Occipital lobe (tissue), 2 donors: ENCODE measurements around the gene FBXW4. TPM values are rescaled to one million over a fixed set of nuclear protein-coding genes. Genes with fewer than 3 reads are reported as not detected.
A peak's percentile ranks its signal among the peaks of the same experiment; 100 is the strongest.

ENCODE experiments used
- DNase-seq: peaks from one replicate; lab custom pipeline; 2025; lab: John Stamatoyannopoulos, UW
- total RNA-seq: library from RNA; depleted of rRNA; stranded (reverse); fragments of >200 nt; gene quantifications from one replicate; pipeline ENCODE4 v1.2.3, GENCODE V29; 2014

FBXW4 gene, protein sequence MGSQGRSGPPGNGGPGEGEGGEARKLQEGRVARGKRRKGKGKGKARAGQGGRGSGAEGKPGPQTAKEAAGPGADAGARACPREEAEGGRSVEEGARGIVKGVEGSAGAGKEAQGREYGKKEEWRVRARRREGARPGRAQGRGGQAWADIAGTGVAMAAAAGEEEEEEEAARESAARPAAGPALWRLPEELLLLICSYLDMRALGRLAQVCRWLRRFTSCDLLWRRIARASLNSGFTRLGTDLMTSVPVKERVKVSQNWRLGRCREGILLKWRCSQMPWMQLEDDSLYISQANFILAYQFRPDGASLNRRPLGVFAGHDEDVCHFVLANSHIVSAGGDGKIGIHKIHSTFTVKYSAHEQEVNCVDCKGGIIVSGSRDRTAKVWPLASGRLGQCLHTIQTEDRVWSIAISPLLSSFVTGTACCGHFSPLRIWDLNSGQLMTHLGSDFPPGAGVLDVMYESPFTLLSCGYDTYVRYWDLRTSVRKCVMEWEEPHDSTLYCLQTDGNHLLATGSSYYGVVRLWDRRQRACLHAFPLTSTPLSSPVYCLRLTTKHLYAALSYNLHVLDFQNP
- total RNA-seq: 68.3 TPM

DNA sequence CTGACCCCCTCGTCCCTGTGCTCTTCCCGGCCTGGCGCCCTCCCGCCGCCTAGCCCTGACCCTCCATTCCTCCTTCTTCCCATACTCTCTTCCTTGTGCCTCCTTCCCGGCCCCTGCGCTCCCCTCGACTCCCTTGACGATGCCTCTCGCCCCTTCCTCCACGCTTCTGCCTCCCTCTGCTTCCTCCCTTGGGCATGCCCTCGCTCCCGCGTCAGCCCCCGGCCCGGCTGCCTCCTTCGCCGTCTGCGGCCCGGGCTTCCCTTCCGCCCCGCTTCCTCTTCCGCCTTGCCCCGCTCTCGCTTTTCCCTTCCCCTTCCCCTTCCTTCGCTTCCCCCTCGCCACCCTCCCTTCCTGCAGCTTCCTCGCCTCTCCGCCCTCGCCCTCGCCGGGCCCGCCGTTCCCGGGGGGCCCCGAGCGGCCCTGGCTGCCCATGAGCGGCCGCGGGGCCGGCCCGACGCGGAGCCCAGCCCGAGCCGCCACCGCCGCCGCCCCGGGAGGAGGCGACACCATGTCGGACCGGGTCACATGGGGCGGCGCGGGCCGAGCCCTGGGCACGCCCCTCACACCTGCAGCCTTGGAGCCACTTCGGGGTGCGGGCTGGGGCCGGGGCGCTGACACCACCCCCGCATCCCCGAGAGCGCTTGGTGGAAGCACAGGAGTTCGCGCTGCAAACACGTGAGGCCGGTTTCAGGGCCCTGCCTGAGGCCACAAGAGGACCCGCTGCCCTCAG, at the start of gene FBXW4:
Gene FBXW4, minus strand, starts transcription at position 497 of the 730 bp plus-strand sequence. Its CDS starts 65 bp downstream, at position 432.
- DNase-seq: peak; percentile 29

DNA sequence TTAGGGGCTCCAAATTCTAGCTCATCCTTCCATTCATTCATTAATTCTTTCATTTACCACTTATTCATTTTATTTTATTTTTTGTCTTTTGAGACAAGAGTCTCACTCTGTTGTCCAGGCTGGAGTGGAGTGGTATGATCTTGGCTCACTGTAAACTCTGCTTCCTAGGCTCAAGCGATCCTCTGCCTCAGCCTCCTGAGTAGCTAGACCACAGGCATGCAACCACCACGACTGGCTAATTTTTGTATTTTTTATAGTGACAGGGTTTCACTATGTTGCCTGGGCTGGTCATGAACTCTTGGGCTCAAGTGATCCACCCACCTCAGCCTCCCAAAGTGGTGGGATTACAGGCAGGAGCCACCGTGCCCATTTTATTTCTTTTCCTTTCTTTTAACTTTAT, 49.3 kb upstream of the FBXW4 start:
- no peak for DNase-seq

DNA sequence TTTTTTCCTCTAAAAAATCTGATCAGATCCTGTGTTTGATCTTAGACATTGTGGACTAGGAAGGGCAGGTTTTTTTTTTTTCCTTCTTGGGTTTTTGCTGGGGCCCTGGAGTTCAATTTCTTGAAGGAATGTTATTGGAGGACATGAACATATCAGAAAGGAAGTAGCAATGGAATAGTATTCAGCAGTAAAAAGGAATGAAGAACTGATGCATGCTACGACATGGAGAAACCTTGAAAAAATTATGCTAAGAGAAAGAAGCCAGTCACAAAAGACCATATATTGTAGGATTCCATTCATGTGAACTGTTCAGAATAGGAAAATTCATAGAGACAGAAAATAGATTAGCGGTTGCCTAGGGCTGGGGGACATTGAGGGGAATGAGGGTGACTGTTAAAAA, 47.0 kb upstream of the FBXW4 start:
- no peak for DNase-seq

DNA sequence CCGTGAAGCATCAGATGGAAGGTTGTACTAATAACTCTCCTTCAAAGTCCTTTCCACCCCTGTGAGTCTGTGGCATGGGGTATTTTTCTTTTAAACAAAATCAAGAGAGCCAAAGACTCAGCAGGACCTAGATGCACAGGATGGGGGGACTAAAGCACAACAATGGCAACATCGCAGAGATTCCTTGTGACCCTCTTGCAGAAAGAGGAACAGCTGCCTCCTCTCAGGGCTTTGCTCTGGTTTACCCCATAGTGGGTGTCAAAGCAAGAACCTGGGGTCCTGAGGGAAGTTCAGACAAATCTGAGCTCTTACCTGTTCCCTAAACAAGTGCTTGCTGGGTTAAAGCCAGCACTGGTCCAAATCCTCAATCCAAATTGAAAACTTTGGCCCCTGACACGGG, 41.7 kb upstream of the FBXW4 start:
- DNase-seq: no peak

DNA sequence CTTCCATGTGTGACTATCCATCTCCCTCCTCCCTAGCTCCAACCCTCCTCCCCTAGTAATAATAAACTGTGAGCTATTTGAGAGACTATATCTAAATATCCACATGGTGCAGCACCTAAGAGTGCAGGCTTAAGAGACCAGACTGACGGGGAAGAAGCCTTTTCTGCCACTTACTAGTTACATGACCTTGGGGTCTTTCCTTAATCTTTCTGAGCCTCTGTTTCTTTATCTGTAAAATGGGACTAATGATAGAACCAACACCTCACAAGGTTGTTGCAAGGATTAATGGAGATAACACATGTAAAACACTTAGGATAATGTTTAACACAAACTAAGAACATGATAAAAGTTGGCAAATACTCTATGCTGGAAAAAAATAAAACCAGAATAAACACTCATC, 37.1 kb upstream of the FBXW4 start:
- DNase-seq: no peak

DNA sequence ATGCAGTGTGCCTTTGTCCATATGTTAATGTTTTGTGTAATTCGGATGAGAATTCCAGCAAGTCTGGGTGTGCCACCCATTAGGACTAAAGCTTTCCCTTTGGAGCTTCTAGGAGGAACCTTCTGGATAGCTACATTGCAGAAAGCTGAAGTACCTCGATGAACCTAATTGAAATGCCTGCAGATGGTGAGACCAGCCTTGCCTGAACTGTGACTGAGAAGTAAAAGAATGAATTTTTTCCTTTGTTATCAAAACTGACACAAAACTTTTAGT, 31.1 kb upstream of the FBXW4 start:
- DNase-seq: no peak

DNA sequence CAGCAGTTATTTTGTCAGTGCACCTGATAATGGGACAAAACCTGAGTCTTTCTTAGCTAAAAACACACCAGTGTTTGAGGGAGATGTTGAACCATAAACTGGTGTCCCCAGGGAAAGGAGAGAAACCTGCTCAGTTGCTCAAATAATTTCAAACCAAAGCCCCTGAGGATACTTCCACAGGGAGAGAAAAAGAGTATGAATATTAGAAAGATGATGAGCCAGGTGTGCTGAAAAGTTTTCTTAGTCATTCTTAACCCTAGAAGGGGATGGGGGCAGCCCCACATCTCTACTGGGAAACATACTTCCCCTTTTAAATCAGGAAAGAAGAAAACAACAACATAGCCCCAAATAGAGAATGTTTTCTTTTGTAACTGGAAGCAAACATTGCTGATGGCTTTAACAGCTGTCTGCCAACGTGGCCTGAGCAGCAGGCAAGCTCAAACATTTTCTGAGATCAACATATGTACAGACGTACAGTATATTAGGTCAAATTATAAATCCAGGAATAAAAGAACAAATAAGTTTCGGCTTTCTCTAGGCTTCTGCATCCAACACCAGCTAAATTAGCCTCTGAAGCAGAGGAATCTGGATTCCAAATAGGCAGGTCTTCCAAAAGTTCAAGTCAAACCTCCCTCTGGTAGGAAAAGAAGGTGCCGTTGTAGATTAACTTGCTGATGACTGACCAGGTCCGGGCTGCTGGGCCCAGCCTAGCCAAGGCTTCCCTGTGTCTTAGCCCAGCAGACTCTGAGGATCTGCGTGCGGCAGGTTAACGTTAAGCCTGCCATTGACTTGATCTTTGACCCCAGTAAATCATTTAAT, 30.5 kb upstream of the FBXW4 start:
- no peak for DNase-seq

DNA sequence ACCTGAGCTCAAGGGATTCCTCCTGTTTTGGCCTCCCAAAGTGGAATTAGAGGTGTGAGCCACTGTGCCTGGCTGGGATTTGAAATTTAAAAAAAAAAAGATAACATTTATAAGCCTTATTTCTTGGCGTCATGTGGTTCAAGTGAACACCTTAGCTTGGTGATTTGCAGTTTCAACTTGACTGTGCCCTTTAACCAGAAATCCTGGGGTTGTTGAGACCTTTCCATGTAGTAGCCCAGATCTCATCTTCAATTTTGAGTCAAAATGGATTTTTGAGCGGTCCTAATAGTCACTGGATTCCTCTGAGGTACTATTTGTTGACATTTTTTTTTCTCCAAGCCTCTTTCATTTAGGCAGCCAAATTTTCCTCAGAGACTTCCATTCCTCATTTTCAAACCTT, 29.5 kb upstream of the FBXW4 start:
- DNase-seq: no peak

DNA sequence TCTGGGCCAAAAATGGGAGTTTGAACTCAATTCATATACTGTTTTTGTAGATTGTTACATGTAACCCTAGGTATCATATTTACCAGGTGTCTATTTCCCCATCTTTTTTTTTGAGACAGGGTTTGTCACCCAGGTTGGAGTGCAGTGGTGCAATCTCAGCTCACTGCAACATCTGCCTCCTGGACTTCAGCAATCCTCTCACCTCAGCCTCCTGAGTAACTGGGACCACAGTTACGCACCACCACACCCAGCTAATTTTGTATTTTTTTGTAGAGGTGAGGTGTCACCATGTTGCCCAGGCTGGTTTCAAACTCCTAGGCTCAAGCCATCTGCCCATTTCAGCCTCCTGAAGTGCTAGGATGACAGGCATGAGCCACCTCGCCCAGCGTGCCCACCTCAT, 28.2 kb upstream of the FBXW4 start:
- no peak for DNase-seq

DNA sequence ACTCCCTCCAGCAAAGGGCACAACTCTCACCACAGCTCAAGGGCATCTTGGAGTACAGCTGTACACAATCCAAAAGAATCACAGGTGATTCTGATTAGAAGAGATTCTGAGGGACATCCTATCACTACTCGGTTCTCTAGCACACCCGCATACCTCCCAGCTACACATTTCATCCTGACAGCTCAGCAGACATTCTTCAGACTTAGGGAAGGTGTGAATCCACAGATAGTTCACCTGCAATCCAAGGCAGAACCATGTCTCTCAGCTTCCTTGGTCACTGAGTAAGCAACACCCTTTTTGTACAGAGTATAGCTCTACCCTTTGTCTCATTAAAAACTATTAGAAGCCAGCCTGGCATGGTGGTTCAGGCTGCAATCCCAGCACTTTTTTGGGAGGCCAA, 26.8 kb upstream of the FBXW4 start:
- DNase-seq: no peak

DNA sequence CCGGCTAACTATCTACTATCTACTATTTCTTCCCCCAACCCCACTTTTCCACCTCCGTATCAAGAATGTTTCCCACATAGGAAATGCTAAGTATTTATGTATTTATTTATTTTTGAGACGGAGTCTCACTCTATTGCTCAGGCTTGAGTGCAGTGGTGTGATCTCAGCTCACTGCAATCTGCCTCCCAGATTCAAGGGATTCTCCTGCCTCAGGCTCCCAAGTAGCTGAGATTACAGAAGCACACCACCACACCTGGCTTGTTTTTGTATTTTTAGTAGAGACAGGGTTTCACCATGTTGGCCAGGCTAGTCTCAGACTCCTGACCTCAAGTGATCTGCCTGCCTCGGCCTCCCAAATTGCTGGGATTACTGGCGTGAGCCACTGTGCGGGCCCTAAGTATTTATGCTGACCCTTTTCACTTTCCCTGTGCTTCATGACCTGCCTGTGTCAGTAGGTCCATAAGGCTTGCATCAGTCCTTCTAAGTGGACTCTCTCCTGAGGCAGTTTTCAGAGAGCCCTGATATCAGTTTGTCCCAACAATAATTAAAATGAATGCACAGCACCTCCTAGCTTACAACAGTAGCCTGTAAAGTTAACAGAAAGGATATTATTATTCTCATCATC, 25.7 kb upstream of the FBXW4 start:
- no peak for DNase-seq

DNA sequence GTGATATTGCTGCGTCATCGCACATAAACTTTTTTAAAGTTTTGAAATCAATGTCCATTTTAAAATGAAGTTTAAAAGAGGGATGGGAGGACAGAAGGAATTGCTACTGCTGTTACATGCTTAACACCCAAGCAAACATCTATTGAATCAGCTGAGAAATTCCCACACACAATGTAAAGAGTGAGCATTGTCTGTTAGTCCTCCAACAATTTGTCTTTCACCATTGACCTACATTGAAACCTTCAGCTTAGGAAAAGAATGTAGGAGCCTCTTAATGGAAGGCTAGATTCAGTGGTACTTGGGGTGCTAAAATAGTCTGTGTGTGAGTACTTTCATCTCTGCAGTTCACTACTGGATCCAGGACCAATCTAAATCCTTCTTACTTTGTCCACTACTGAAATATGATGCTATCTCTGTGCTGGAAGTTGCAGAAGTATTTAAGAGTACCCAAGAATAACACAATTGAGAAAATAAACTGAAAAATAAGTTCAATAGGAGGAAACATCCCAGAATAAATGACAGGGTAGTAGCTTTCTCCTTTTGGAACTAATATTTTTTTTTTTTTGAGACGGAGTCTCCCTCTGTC, 23.8 kb upstream of the FBXW4 start:
- DNase-seq: no peak

DNA sequence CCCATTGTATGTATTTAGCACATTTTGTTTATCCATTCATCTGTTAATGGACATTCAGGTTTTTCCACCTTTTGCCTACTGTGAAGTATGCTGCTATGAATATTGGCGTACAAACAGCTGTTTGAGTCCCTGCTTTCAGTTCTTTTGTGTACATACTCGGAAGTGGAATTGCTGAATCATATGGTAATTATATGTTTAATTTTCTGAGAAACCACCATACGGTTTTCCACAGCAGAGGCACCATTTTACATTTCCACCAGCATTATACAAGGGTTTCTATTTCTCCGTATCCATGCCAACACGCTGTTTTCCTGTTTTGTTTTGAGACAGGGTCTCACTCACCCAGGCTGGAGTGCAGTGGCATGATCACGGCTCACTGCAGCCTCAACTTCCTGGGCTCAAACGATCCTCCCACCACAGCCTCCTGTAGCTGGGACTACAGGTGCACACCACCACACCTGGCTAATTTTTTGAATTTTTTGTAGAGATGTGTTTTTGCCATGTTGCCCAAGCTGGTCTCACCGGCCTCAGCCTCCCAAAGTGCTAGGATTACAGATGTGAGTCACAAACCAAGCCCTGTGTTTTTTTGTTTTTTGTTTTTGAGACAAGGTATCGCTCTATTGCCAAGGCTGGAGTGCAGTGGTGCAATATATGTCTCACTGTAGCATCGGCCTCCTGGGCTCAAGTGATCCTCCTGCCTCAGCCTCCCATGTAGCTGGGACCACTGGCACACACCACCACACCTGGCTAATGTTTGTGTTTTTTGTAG, 22.1 kb upstream of the FBXW4 start:
- no peak for DNase-seq

DNA sequence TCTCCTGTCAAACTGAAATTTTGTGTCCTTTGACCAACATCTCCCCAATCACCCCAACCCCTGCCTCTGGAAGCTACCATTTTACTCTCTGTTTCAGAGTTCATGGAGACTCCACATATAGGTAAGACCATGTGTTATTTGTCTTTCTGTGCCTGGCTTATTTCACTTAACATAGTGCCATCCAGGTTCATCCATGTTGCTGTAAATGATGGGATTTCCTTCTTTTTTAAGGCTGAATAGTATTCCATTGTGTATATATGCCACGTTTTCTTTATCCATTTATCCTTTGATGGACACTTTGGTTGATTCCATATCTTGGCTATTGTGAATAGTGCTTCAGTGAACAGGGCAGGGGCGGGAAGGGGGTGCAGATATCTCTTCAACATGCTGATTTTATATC, 18.0 kb upstream of the FBXW4 start:
- DNase-seq: no peak

DNA sequence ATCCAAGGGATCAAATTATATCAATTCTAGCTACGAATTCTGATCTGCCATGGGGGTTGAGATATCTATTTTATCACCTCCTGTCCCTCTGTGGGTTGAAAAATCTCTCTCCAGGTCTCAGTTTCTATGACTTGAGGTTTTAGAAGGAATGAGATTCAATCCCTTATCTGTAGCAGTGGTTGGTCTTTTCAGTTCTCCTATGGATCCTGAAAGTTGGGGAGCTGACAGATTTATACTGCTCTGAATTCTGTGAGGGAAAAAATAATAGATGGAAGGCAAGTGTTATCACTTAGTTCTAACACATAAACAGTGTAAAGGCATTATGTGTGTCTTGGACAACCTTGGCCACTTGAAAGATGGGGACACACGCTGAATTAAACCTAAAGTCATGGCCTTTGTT, 15.8 kb upstream of the FBXW4 start:
- DNase-seq: no peak

DNA sequence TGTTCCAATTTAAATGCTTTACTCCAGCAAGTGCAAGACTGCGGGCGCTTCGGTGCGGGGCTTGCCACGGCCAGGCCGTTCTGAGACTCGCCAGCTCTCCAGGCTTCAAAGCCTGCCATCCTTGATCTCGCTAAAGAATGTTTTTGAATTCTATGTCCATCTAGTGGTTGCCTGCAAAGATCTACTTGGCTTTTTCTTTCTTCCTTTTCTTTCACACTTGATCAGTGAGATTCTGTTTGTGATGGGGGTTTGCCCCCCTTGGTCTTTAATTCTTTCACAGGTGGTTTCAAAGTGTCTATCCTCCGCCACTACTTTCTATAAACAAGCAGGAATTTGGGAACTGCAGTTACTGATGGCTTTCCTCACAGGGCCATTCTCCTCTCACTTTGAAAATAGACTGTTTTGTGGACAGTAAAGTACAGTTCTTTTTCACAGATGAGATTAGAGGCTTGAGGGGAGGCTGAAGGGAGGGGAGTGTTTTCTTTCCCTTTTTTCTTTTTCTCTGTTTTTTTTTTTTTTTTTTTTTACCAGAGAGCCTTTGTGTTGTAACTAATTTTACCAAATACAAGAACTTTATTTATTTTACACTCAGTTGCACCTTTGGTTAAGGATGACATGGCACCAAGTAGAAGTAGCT, 15.2 kb upstream of the FBXW4 start:
- DNase-seq: no peak

DNA sequence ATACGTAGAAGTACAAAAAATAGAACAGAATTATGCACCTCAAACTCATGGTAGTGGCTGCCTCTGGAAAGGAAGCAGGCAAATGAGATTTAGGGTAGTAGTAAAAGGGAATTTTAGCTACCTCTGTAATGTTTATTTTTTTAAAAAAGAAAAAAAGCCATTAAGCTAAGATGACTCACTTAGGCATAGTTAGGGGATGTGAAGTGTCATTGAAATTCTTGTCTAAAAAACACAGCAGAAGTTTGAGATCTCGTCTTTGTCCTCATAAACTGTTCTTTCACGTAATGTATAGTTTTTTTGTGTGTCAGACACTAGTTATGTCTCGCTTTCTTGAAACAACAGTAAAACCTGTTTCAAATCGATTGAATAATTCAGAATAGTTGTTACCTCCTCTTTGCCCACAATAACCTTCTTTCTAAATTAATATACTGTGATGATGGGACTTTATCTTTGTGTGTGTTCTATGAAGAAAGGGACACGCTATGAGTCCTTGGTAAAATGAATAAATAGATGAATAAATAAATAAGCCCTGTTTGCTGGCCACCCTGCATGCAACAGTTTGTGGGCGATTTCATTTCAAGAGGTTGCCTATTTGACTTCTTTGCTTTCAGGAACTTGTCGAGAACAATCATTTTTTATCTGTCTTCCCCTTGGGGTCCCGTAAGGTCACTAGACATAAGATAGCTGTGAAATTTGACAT, 14.5 kb upstream of the FBXW4 start:
- DNase-seq: no peak

DNA sequence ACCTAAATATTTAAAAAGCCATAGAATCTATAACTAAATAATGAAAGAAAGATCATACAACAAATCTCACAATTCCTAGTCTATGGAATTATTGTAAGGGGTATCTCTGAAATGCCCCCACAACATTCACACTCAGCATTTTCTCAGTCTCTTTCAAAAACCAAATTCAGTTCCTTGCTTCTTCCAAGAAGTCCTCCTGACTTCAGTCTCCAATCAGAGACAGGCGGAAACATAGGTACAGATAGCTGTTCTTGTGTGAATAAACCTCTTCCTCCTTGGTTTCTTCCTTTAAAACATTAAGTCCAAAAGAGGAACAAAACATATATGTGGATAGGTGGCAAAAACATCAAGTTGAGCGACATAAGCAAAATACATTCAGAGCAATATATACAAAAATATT, 13.9 kb upstream of the FBXW4 start:
- no peak for DNase-seq

DNA sequence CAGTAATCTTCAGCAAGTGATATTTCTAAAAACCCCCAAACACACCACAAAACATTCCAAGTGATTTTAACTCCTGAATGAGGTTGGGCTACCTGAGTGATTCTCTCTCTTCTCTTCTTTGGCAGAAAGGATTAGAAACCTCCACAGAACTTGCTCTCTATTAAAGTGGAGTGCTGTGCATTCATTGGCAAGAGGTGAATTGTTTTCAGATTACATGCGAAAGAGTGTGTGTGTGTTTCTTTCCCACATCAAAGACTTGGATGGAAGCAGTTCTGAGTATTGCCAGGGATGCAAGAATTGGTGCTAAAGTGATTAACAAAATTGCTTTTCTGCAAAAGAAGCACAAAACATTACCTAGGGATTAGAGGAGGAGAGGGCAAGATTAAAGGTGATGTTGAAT, 13.1 kb upstream of the FBXW4 start:
- DNase-seq: no peak
